ENCODE measurements around the gene CHMP3. TPM values are rescaled to one million over a fixed set of nuclear protein-coding genes. Genes with fewer than 3 reads are reported as not detected.

Gene CHMP3
- total RNA-seq, 1 donor from 2014 or later, result 21.9 TPM

DNA sequence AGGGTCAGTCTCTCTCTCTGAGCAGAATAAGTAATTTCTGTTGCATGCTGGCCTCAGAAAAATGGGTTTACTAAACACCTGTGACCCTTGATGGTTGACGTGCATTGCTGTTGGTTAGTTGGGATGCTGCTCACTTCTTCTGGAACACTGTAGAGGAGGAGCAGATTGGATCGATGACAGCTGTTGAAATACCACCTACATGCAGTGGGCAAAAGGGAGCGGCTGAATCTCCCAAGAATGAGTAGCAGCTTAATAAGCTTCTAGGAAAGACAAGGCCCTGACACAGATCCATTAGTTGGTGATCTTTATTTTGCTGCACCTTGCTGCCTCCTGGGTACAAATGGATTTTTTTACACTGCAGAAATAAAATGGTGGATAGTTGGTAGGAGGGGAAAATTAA lies 78.9 kb downstream of the CHMP3 start:
- no peaks in the 10 kb centered on the region for H3K4me1 ChIP-seq
- H3K79me2 ChIP-seq (ENCODE audit: low read depth), result no peaks in the 10 kb centered on the region
- H3K9me3 ChIP-seq (ENCODE audit: low read depth), result no peaks in the 10 kb centered on the region
- no peaks in the 10 kb centered on the region for H3K9me3 Mint-ChIP-seq
- TF ChIP-seq EZH2phosphoT487 (IDR thresholded peaks at IDR 0.05) (no peak), CTCF (IDR thresholded peaks at IDR 0.05) (no peak), EZH2 (IDR thresholded peaks at IDR 0.05) (no peak)
- no peak overlapping the region for H3K27ac ChIP-seq
- peaks cover 32% of the 10 kb centered on the region for H3K36me3 ChIP-seq
- no peak overlapping the region for H2AFZ ChIP-seq (replicated peaks)
- H3K36me3 Mint-ChIP-seq, result peaks cover 71% of the 10 kb centered on the region
- no peak overlapping the region for H3K4me3 ChIP-seq
- H3K4me1 Mint-ChIP-seq, result no peaks in the 10 kb centered on the region
- H3K27me3 ChIP-seq, result no peaks in the 10 kb centered on the region
- H3K27me3 Mint-ChIP-seq (ENCODE audit: insufficient read depth, low read depth), result no peaks in the 10 kb centered on the region
- no peak overlapping the region for H3K4me2 ChIP-seq
- no peaks in the 10 kb centered on the region for H3F3A ChIP-seq (ENCODE audit: low read depth)
- H3K4me3 Mint-ChIP-seq, result no peak overlapping the region
- H3K27ac Mint-ChIP-seq, result no peak overlapping the region
- peaks cover 15% of the 10 kb centered on the region for H4K20me1 ChIP-seq (ENCODE audit: low read depth)
- DNase-seq (ENCODE audit: low spot score), result no peak
- no peak overlapping the region for H3K9ac ChIP-seq

DNA sequence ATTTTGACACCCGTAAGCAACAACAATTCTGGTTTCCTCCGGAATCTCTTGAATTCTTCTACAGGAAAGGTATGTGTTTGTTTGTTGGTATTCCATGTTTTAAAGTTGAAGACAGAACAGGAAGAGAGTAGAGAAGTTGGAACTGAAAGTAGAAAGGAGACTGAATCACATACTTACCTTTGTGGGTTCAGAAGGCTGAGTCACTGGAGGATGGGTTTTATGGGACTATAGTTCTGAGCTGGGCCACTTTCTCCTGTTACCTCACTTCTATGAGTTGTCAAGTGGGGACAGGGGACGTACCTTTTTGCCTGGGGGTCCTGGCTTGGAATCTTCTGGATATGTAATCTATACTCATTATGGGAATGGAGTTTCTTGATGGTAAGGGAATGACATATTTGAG lies 81.2 kb downstream of the CHMP3 start:
- peaks cover 42% of the 10 kb centered on the region for H3K36me3 ChIP-seq
- H3K9me3 ChIP-seq (ENCODE audit: low read depth), result no peaks in the 10 kb centered on the region
- no peaks in the 10 kb centered on the region for H3K9me3 Mint-ChIP-seq
- no peaks in the 10 kb centered on the region for H3K27me3 Mint-ChIP-seq (ENCODE audit: insufficient read depth, low read depth)
- no peak overlapping the region for H3K4me3 Mint-ChIP-seq
- H3K9ac ChIP-seq, result no peak overlapping the region
- no peak overlapping the region for H3K4me2 ChIP-seq
- no peak overlapping the region for H3K27ac Mint-ChIP-seq
- H3K4me3 ChIP-seq, result no peak overlapping the region
- no peak overlapping the region for H2AFZ ChIP-seq (replicated peaks)
- no peaks in the 10 kb centered on the region for H3F3A ChIP-seq (ENCODE audit: low read depth)
- H3K36me3 Mint-ChIP-seq, result peaks cover 72% of the 10 kb centered on the region
- H4K20me1 ChIP-seq (ENCODE audit: low read depth), result peaks cover 21% of the 10 kb centered on the region
- no peaks in the 10 kb centered on the region for H3K4me1 ChIP-seq
- H3K27ac ChIP-seq, result no peak overlapping the region
- DNase-seq (ENCODE audit: low spot score), result no peak
- no peaks in the 10 kb centered on the region for H3K79me2 ChIP-seq (ENCODE audit: low read depth)
- H3K27me3 ChIP-seq, result no peaks in the 10 kb centered on the region
- H3K4me1 Mint-ChIP-seq, result no peaks in the 10 kb centered on the region
- TF ChIP-seq CTCF (IDR thresholded peaks at IDR 0.05) (no peak), EZH2 (IDR thresholded peaks at IDR 0.05) (no peak), EZH2phosphoT487 (IDR thresholded peaks at IDR 0.05) (no peak)

DNA sequence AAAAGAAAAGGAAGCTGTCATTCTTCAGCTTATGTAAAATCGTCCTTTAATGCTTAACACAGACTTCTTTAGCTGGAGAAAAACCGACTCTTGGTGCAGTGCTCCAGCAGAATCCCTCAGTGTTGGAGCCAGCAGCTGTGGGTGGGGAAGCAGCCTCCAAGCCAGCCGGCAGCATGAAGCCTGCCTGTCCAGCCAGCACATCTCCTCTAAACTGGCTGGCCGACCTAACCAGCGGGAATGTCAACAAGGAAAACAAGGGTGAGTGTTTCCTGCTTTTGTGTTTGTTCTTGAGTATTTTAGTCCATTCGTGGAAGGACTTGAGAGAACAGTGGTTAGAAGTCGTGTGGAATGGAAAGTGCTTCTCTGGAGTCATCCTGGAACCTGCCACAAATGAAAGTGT lies 83.1 kb downstream of the CHMP3 start:
- H3K9me3 ChIP-seq (ENCODE audit: low read depth), result no peaks in the 10 kb centered on the region
- H3K27ac Mint-ChIP-seq, result no peak overlapping the region
- no peaks in the 10 kb centered on the region for H3F3A ChIP-seq (ENCODE audit: low read depth)
- H4K20me1 ChIP-seq (ENCODE audit: low read depth), result peaks cover 18% of the 10 kb centered on the region
- no peaks in the 10 kb centered on the region for H3K79me2 ChIP-seq (ENCODE audit: low read depth)
- H3K36me3 ChIP-seq, result peaks cover 38% of the 10 kb centered on the region
- no peaks in the 10 kb centered on the region for H3K27me3 Mint-ChIP-seq (ENCODE audit: insufficient read depth, low read depth)
- no peaks in the 10 kb centered on the region for H3K4me1 Mint-ChIP-seq
- no peak overlapping the region for H3K4me3 ChIP-seq
- no peak for DNase-seq (ENCODE audit: low spot score)
- H3K9me3 Mint-ChIP-seq, result no peaks in the 10 kb centered on the region
- no peaks in the 10 kb centered on the region for H3K4me1 ChIP-seq
- no peak overlapping the region for H3K4me3 Mint-ChIP-seq
- H3K27me3 ChIP-seq, result no peaks in the 10 kb centered on the region
- H3K27ac ChIP-seq, result no peak overlapping the region
- no peak overlapping the region for H3K4me2 ChIP-seq
- H3K9ac ChIP-seq, result no peak overlapping the region
- no peak overlapping the region for H2AFZ ChIP-seq (replicated peaks)
- H3K36me3 Mint-ChIP-seq, result peaks cover 66% of the 10 kb centered on the region
- no peak for TF ChIP-seq EZH2 (IDR thresholded peaks at IDR 0.05)
- TF ChIP-seq EZH2phosphoT487 (IDR thresholded peaks at IDR 0.05), result no peak
- TF ChIP-seq CTCF (IDR thresholded peaks at IDR 0.05), result no peak

Data from neural progenitor cell (in vitro differentiated cells).